DOHH2 (cell line): ENCODE data around the gene MUTYH.
A peak's percentile ranks its signal among the peaks of the same experiment; 100 is the strongest.

Experiments
- H3F3A ChIP-seq: fragments of 200-600 bp; sonication (generic), shearing (Covaris generic); 2 replicates; pipeline ENCODE4 v1.6.0; 2016; ENCODE audit warnings: antibody characterized with exemption, mild to moderate bottlenecking; ENCODE audit not compliant: control insufficient read depth, insufficient read depth
- H3K27ac ChIP-seq: fragments of 200-600 bp; sonication (generic); 2 replicates; pipeline ENCODE4 v1.5.1; 2014; ENCODE audit warnings: low read depth, mild to moderate bottlenecking, low read length, moderate library complexity
- H3K27me3 ChIP-seq: fragments of 200-600 bp; sonication (generic); 2 replicates; pipeline ENCODE4 v1.6.1; 2014; ENCODE audit warnings: mild to moderate bottlenecking, low read length, mixed read lengths; ENCODE audit not compliant: control insufficient read depth
- H3K36me3 ChIP-seq: fragments of 200-600 bp; sonication (generic); 2 replicates; pipeline ENCODE4 v1.6.1; 2014; ENCODE audit warnings: mild to moderate bottlenecking, low read length, moderate library complexity, mixed read lengths; ENCODE audit not compliant: control insufficient read depth
- H3K4me1 ChIP-seq: fragments of 200-600 bp; sonication (generic); 2 replicates; pipeline ENCODE4 v1.6.1; 2014; ENCODE audit warnings: mild to moderate bottlenecking, low read length, mixed read lengths; ENCODE audit not compliant: control insufficient read depth
- H3K4me2 ChIP-seq: fragments of 200-600 bp; sonication (generic); 2 replicates; pipeline ENCODE4 v1.6.0; 2014; ENCODE audit warnings: mild to moderate bottlenecking, low read length, moderate library complexity
- H3K4me3 ChIP-seq: fragments of 200-600 bp; sonication (generic); 2 replicates; pipeline ENCODE4 v1.5.1; 2014; ENCODE audit warnings: mild to moderate bottlenecking, low read length, mixed read lengths
- H3K79me2 ChIP-seq: fragments of 200-600 bp; sonication (generic); 2 replicates; pipeline ENCODE4 v1.6.1; 2014; ENCODE audit warnings: mild to moderate bottlenecking, low read length, mixed read lengths; ENCODE audit not compliant: control insufficient read depth
- H3K9me2 ChIP-seq: fragments of 200-600 bp; sonication (generic); replicated peaks from 2 replicates; pipeline ENCODE4 v1.6.1; 2014; ENCODE audit warnings: mild to moderate bottlenecking, low read length, mixed read lengths; ENCODE audit not compliant: control insufficient read depth
- H3K9me3 ChIP-seq: fragments of 200-600 bp; sonication (generic); 2 replicates; pipeline ENCODE4 v1.6.1; 2014; ENCODE audit warnings: antibody characterized with exemption, low read length, mixed read lengths; ENCODE audit not compliant: control insufficient read depth, insufficient read depth
- H4K20me1 ChIP-seq: fragments of 200-600 bp; sonication (generic); 2 replicates; pipeline ENCODE4 v1.6.0; 2014; ENCODE audit warnings: low read depth, mild to moderate bottlenecking, antibody characterized with exemption, low read length, moderate library complexity; ENCODE audit not compliant: control insufficient read depth, insufficient read depth
- CTCF ChIP-seq: fragments of 200-600 bp; sonication (generic); IDR thresholded peaks from one replicate; pipeline ENCODE4 v1.5.1; 2014; ENCODE audit warnings: antibody characterized with exemption, mild to moderate bottlenecking, low read depth, low read length; ENCODE audit not compliant: poor library complexity, severe bottlenecking
- EZH2phosphoT487 ChIP-seq: fragments of 200-600 bp; sonication (generic); IDR thresholded peaks from 2 replicates; pipeline ENCODE4 v1.6.1; 2017; ENCODE audit warnings: borderline replicate concordance, mild to moderate bottlenecking, antibody characterized with exemption, low read length, moderate library complexity, mixed read lengths

MUTYH gene

GRCh38 chr1:45334308-45335245 is 5.7 kb downstream of the MUTYH start:
- peaks cover 20% of the 10 kb centered on the region for H3K79me2 ChIP-seq
- peak overlapping the region; percentile 38 for H3K4me2 ChIP-seq
- peaks cover 46% of the 10 kb centered on the region for H3K36me3 ChIP-seq

GRCh38 chr1:45332346-45332720 is 7.9 kb downstream of the MUTYH start:
- peaks cover 41% of the 10 kb centered on the region for H3K36me3 ChIP-seq
- no peaks in the 10 kb centered on the region for H3K9me3 ChIP-seq
- no peaks in the 10 kb centered on the region for H3K9me2 ChIP-seq
- no peaks in the 10 kb centered on the region for H4K20me1 ChIP-seq
- no peak for TF ChIP-seq CTCF
- TF ChIP-seq EZH2phosphoT487: no peak
- peaks cover 31% of the 10 kb centered on the region for H3K4me1 ChIP-seq
- H3K4me2 ChIP-seq: no peak overlapping the region
- no peak overlapping the region for H3K27ac ChIP-seq
- H3K27me3 ChIP-seq: no peaks in the 10 kb centered on the region
- no peak overlapping the region for H3K4me3 ChIP-seq
- H3F3A ChIP-seq: peaks cover 16% of the 10 kb centered on the region
- H3K79me2 ChIP-seq: peaks cover 19% of the 10 kb centered on the region

More at GRCh38 chr1:45334308-45335245, 5.7 kb downstream of the MUTYH start:
- 0 out of 2 replicates have a peak overlapping the region, but pooled peaks have one; percentile 0 for H3K27ac ChIP-seq
- H3K4me1 ChIP-seq: peaks cover 29% of the 10 kb centered on the region
- H3K4me3 ChIP-seq: no peak overlapping the region
- peaks cover 20% of the 10 kb centered on the region for H3F3A ChIP-seq
- no peaks in the 10 kb centered on the region for H3K27me3 ChIP-seq
- TF ChIP-seq EZH2phosphoT487 (no peak), CTCF (peak; percentile 53)
- no peaks in the 10 kb centered on the region for H3K9me2 ChIP-seq
- H4K20me1 ChIP-seq: no peaks in the 10 kb centered on the region
- H3K9me3 ChIP-seq: peaks cover 5% of the 10 kb centered on the region; the same call in 1 of the 2 replicates

- Histone ChIP-seq H3K27ac (no peak overlapping the region), H3K79me2 (peaks cover 25% of the 10 kb centered on the region), H3F3A (peaks cover 16% of the 10 kb centered on the region), H3K36me3 (peaks cover 45% of the 10 kb centered on the region), H3K4me2 (no peak overlapping the region), H3K9me3 (no peaks in the 10 kb centered on the region), H3K4me3 (no peak overlapping the region), H4K20me1 (no peaks in the 10 kb centered on the region), H3K4me1 (peaks cover 38% of the 10 kb centered on the region), H3K27me3 (no peaks in the 10 kb centered on the region), H3K9me2 (no peaks in the 10 kb centered on the region)
- TF ChIP-seq EZH2phosphoT487: no peak
- TF ChIP-seq CTCF: no peak
Observed at GRCh38 chr1:45331436-45332345, 8.5 kb downstream of the MUTYH start.
